Dendritic cell treated with granulocyte-macrophage colony-stimulating factor and Interleukin-4, amounts not matched to agents 40 ng/mL and 50 ng/mL, for 4 days (primary cell): ENCODE measurements around the gene HIF3A.

Experiments used
- H3K27ac Mint-ChIP-seq: one replicate; pipeline ENCODE4 v1.8.0; 2022; ENCODE audit warnings: mild to moderate bottlenecking, mixed read lengths
- H3K27me3 Mint-ChIP-seq: one replicate; pipeline ENCODE4 v1.8.0; 2022; ENCODE audit warnings: mild to moderate bottlenecking, mixed read lengths
- H3K36me3 Mint-ChIP-seq: one replicate; pipeline ENCODE4 v1.8.0; 2022; ENCODE audit warnings: low read depth, mixed read lengths
- H3K4me1 Mint-ChIP-seq: one replicate; pipeline ENCODE4 v1.8.0; 2022; ENCODE audit warnings: low read depth, mixed read lengths
- H3K4me3 Mint-ChIP-seq: one replicate; pipeline ENCODE4 v1.8.0; 2022; ENCODE audit warnings: mild to moderate bottlenecking, moderate library complexity, mixed read lengths
- H3K9me3 Mint-ChIP-seq: one replicate; pipeline ENCODE4 v1.8.0; 2022; ENCODE audit warnings: mixed read lengths
- intact Hi-C: fragments of 100-400 bp; cut with micrococcal nuclease; formaldehyde crosslinking; loops from one replicate; pipeline ENCODE4 v1.15.0; 2022

The HIF3A gene

GRCh38 chr19:46326608-46327007, 29.8 kb downstream of the HIF3A start:
- Mint-ChIP-seq H3K4me1 (no peaks in the 10 kb centered on the region), H3K27me3 (peaks cover 2% of the 10 kb centered on the region), H3K27ac (no peak overlapping the region), H3K36me3 (no peaks in the 10 kb centered on the region), H3K9me3 (peaks cover 55% of the 10 kb centered on the region), H3K4me3 (no peak overlapping the region)
- intact Hi-C loops, result no loop called here

- Mint-ChIP-seq H3K4me3 (no peak overlapping the region), H3K36me3 (no peaks in the 10 kb centered on the region), H3K27ac (no peak overlapping the region), H3K27me3 (peaks cover 2% of the 10 kb centered on the region), H3K9me3 (peaks cover 55% of the 10 kb centered on the region), H3K4me1 (no peaks in the 10 kb centered on the region)
- intact Hi-C loops, result no loop called here
Observed at GRCh38 chr19:46328079-46328478, 31.2 kb downstream of the HIF3A start.

GRCh38 chr19:46330319-46330918, 33.6 kb downstream of the HIF3A start:
- Mint-ChIP-seq H3K27ac (no peak overlapping the region), H3K4me1 (no peaks in the 10 kb centered on the region), H3K4me3 (no peak overlapping the region), H3K36me3 (no peaks in the 10 kb centered on the region), H3K9me3 (peaks cover 51% of the 10 kb centered on the region), H3K27me3 (peaks cover 2% of the 10 kb centered on the region)
- intact Hi-C loops, result no loop called here

GRCh38 chr19:46337487-46337886, 40.6 kb downstream of the HIF3A start:
- Mint-ChIP-seq H3K9me3 (no peaks in the 10 kb centered on the region), H3K27ac (no peak overlapping the region), H3K27me3 (peaks cover 24% of the 10 kb centered on the region), H3K4me1 (peaks cover 10% of the 10 kb centered on the region), H3K36me3 (no peaks in the 10 kb centered on the region), H3K4me3 (no peak overlapping the region)
- intact Hi-C loops, result no loop called here

GRCh38 chr19:46339446-46339845, 42.6 kb downstream of the HIF3A start:
- Mint-ChIP-seq H3K36me3 (no peaks in the 10 kb centered on the region), H3K9me3 (no peaks in the 10 kb centered on the region), H3K4me1 (peaks cover 13% of the 10 kb centered on the region), H3K27ac (no peak overlapping the region), H3K27me3 (peaks cover 40% of the 10 kb centered on the region), H3K4me3 (no peak overlapping the region)
- intact Hi-C loops, result no loop called here

GRCh38 chr19:46340051-46340659, 43.3 kb downstream of the HIF3A start:
- Mint-ChIP-seq H3K27me3 (peaks cover 40% of the 10 kb centered on the region), H3K27ac (no peak overlapping the region), H3K36me3 (no peaks in the 10 kb centered on the region), H3K4me3 (no peak overlapping the region), H3K9me3 (no peaks in the 10 kb centered on the region), H3K4me1 (peaks cover 17% of the 10 kb centered on the region)
- intact Hi-C loops, result no loop called here

- H3K4me1 Mint-ChIP-seq, result peaks cover 17% of the 10 kb centered on the region
- H3K36me3 Mint-ChIP-seq, result peaks cover 2% of the 10 kb centered on the region
- intact Hi-C loops, result no loop called here
- no peaks in the 10 kb centered on the region for H3K9me3 Mint-ChIP-seq
- no peak overlapping the region for H3K27ac Mint-ChIP-seq
- peaks cover 42% of the 10 kb centered on the region for H3K27me3 Mint-ChIP-seq
- H3K4me3 Mint-ChIP-seq, result no peak overlapping the region
Observed at GRCh38 chr19:46341937-46342336, 45.1 kb downstream of the HIF3A start.

GRCh38 chr19:46344363-46344762, 47.5 kb downstream of the HIF3A start:
- Mint-ChIP-seq H3K4me1 (peaks cover 40% of the 10 kb centered on the region), H3K9me3 (no peaks in the 10 kb centered on the region), H3K36me3 (peaks cover 9% of the 10 kb centered on the region), H3K4me3 (no peak overlapping the region), H3K27me3 (peaks cover 31% of the 10 kb centered on the region), H3K27ac (no peak overlapping the region)
- intact Hi-C loops, result no loop called here

GRCh38 chr19:46345157-46345556, 48.3 kb downstream of the HIF3A start:
- intact Hi-C loops, result no loop called here
- peaks cover 13% of the 10 kb centered on the region for H3K36me3 Mint-ChIP-seq
- no peak overlapping the region for H3K27ac Mint-ChIP-seq

GRCh38 chr19:46346821-46347571, 50.2 kb downstream of the HIF3A start, which contains the start of gene PPP5C:
PPP5C (plus strand) TSS chr19:46347087; CDS start chr19:46347097, 10 bp downstream.
- intact Hi-C loops, result no loop called here
- peaks cover 21% of the 10 kb centered on the region for H3K36me3 Mint-ChIP-seq
- peak within 1 kb of the TSS; percentile 97 for H3K4me3 Mint-ChIP-seq
- H3K4me1 Mint-ChIP-seq, result peaks cover 56% of the 10 kb centered on the region
- H3K27ac Mint-ChIP-seq, result peak within 1 kb of the TSS; percentile 92
- no peaks in the 10 kb centered on the region for H3K9me3 Mint-ChIP-seq
- peaks cover 20% of the 10 kb centered on the region for H3K27me3 Mint-ChIP-seq

More at GRCh38 chr19:46345157-46345556, 48.3 kb downstream of the HIF3A start:
- Mint-ChIP-seq H3K4me3 (no peak overlapping the region), H3K9me3 (no peaks in the 10 kb centered on the region), H3K27me3 (peaks cover 28% of the 10 kb centered on the region), H3K4me1 (peaks cover 46% of the 10 kb centered on the region)

- Mint-ChIP-seq H3K9me3 (no peaks in the 10 kb centered on the region), H3K36me3 (peaks cover 24% of the 10 kb centered on the region), H3K4me1 (peaks cover 59% of the 10 kb centered on the region), H3K27me3 (peaks cover 18% of the 10 kb centered on the region), H3K4me3 (peak overlapping the region; percentile 97), H3K27ac (peak overlapping the region; percentile 92)
- intact Hi-C loops, result no loop called here
Observed at GRCh38 chr19:46347572-46347883, 50.7 kb downstream of the HIF3A start.

- peak overlapping the region; percentile 92 for H3K27ac Mint-ChIP-seq
- intact Hi-C loops, result no loop called here
- H3K36me3 Mint-ChIP-seq, result peaks cover 25% of the 10 kb centered on the region
- peak overlapping the region; percentile 21 for H3K4me3 Mint-ChIP-seq
- H3K4me1 Mint-ChIP-seq, result peaks cover 59% of the 10 kb centered on the region
- H3K9me3 Mint-ChIP-seq, result no peaks in the 10 kb centered on the region
- H3K27me3 Mint-ChIP-seq, result peaks cover 14% of the 10 kb centered on the region
Observed at GRCh38 chr19:46347985-46348384, 51.1 kb downstream of the HIF3A start.

GRCh38 chr19:46349311-46349993, 52.6 kb downstream of the HIF3A start:
- intact Hi-C loops, result no loop called here
- peaks cover 40% of the 10 kb centered on the region for H3K36me3 Mint-ChIP-seq
- peak overlapping the region; percentile 73 for H3K27ac Mint-ChIP-seq
- H3K4me1 Mint-ChIP-seq, result peaks cover 56% of the 10 kb centered on the region
- H3K27me3 Mint-ChIP-seq, result peaks cover 2% of the 10 kb centered on the region
- no peaks in the 10 kb centered on the region for H3K9me3 Mint-ChIP-seq
- peak overlapping the region; percentile 46 for H3K4me3 Mint-ChIP-seq
